ENCODE measurements around the gene CACNA1D. TPM values are rescaled to one million over a fixed set of nuclear protein-coding genes. Genes with fewer than 3 reads are reported as not detected.

Gene CACNA1D
- total RNA-seq, 4 donors from 2014 or later = 5.7 to 38.2 (median 20.0) TPM

DNA sequence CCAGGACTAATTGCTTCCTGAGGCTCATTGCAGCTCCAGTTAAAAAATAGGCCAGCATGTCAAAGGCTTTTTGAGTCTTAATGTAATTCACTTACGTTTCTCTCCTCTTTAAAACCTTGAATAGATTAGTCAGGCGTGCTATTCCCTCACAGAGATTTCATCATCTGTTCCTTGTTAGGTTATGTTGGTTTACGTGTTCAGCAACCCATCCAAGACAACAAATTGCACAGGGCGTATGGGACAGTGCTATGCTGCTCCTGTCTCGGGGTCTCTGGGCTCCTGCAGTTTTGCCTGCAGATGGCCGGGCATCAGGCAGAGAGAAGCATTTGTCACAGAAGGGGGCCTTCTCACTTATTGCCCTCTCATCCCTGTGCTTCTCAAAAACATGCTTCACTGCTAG is 234.7 kb downstream of the CACNA1D start:
- TF ChIP-seq EP300 (IDR thresholded peaks at IDR 0.05) (no peak), POLR2A (IDR thresholded peaks at IDR 0.05) (no peak)
- TF ChIP-seq, protein P1, sequence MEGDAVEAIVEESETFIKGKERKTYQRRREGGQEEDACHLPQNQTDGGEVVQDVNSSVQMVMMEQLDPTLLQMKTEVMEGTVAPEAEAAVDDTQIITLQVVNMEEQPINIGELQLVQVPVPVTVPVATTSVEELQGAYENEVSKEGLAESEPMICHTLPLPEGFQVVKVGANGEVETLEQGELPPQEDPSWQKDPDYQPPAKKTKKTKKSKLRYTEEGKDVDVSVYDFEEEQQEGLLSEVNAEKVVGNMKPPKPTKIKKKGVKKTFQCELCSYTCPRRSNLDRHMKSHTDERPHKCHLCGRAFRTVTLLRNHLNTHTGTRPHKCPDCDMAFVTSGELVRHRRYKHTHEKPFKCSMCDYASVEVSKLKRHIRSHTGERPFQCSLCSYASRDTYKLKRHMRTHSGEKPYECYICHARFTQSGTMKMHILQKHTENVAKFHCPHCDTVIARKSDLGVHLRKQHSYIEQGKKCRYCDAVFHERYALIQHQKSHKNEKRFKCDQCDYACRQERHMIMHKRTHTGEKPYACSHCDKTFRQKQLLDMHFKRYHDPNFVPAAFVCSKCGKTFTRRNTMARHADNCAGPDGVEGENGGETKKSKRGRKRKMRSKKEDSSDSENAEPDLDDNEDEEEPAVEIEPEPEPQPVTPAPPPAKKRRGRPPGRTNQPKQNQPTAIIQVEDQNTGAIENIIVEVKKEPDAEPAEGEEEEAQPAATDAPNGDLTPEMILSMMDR (IDR thresholded peaks at IDR 0.05) = no peak
- Histone ChIP-seq H3K27ac (no peak overlapping the region), H3K4me1 (peaks cover 0 to 7% (median 0%) of the 10 kb centered on the region in 4 donors), H3K36me3 (peaks cover 0 to 5% (median 0%) of the 10 kb centered on the region in 3 donors), H3K27me3 (no peaks in the 10 kb centered on the region), H3K9me3 (no peaks in the 10 kb centered on the region), H3K4me3 (no peak overlapping the region)
- 93% methylated on average over 6 of the region's 6 CpGs for WGBS, 2 donors
- no peak for DNase-seq (ENCODE audit: low spot score in 2 of 2)

DNA sequence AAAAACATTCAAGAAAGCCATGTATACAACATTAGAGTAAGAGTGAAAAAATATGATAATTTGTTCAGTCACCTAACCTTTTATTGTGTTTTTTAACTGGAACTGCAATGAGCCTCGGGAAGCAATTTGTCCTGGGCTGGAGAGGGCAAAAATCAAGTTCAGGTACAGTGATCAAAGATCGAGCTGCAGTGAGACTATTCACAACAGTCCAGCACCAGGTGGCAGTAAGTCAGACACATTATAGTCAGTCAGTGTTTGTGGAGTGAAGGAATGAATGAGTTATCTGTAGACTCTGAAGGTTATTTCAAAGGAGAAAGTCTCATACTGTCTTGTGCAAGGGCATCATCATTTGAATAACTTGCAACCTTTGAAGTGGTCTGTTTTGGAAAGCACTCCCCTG is 235.2 kb downstream of the CACNA1D start:
- H3K36me3 ChIP-seq = peaks cover 0 to 5% (median 0%) of the 10 kb centered on the region in 3 donors
- peaks cover 0 to 7% (median 0%) of the 10 kb centered on the region in 4 donors for H3K4me1 ChIP-seq
- H3K4me3 ChIP-seq = no peak overlapping the region
- WGBS, 2 donors = 56 to 62% methylated on average over 2 of the region's 2 CpGs
- H3K27ac ChIP-seq = no peak overlapping the region
- H3K9me3 ChIP-seq = no peaks in the 10 kb centered on the region
- no peak for TF ChIP-seq POLR2A (IDR thresholded peaks at IDR 0.05)
- no peak for TF ChIP-seq EP300 (IDR thresholded peaks at IDR 0.05)
- TF ChIP-seq, protein P1 (IDR thresholded peaks at IDR 0.05) = no peak
- no peaks in the 10 kb centered on the region for H3K27me3 ChIP-seq
- no peak for DNase-seq (ENCODE audit: low spot score in 2 of 2)

DNA sequence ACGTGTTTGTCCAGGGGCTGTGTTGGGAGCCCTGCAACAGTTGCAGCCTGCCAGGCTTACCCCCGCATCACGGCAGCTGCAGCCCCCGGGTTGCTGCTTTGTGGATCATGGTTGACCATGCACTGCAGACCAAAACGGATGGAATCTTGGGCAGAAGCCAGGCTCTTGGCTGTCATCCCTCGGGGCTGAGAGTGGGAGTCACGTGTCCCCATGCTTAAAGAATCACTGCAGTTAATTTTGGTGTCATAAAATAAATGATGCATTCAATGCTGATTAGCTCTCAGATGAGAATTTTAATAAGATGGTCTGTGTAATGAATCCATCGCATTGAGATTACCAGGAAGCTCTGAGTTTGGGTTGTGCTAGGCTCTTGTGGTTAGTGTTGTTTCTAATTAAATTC is 236.2 kb downstream of the CACNA1D start:
- H3K4me1 ChIP-seq = peaks cover 0 to 7% (median 0%) of the 10 kb centered on the region in 4 donors
- no peaks in the 10 kb centered on the region for H3K27me3 ChIP-seq
- no peaks in the 10 kb centered on the region for H3K9me3 ChIP-seq
- H3K27ac ChIP-seq = no peak overlapping the region
- H3K4me3 ChIP-seq = no peak overlapping the region
- no peak for DNase-seq (ENCODE audit: low spot score in 2 of 2)
- 31 to 39% methylated on average over 6 to 8 of the region's 8 CpGs for WGBS, 2 donors
- peaks cover 0 to 5% (median 0%) of the 10 kb centered on the region in 3 donors for H3K36me3 ChIP-seq
- TF ChIP-seq, protein P1 (IDR thresholded peaks at IDR 0.05) = no peak
- TF ChIP-seq EP300 (IDR thresholded peaks at IDR 0.05) (no peak), POLR2A (IDR thresholded peaks at IDR 0.05) (no peak)

DNA sequence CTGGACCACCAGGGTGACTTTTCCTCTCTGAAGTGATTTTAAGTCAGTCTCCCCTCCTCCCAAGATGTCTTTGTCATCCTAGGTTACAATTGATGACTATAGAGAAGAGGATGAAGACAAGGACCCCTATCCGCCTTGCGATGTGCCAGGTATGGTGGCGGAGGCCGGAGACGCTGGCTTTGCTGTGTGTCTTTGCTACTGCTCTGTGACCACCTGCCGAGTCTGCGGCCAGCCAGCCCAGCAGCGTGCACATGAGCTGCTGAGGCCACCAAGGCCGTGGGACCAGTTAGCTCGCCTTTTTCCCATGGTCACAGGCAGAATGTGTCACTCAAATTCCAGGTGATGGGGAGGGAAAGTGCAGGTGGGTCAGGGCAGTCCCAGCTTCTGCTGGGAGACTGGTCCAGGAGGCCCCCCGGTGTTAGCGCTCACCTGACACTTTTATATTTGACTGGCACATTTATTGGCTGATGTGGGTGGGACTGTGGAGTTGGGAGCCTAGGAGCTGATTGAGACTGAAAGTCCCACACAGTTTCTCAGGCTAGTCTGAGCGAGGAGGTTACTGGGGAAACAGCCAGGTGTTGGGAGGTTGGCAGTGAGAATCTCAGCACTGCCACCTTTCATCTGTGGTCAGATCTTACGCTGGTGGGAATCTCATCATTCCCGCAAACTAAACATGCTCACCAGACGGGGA is 237.7 kb downstream of the CACNA1D start:
- DNase-seq (ENCODE audit: low spot score in 2 of 2) = no peak
- Histone ChIP-seq H3K4me3 (no peak overlapping the region), H3K9me3 (no peaks in the 10 kb centered on the region), H3K4me1 (peaks cover 0 to 7% (median 0%) of the 10 kb centered on the region in 4 donors), H3K36me3 (peaks cover 0 to 5% (median 0%) of the 10 kb centered on the region in 3 donors), H3K27ac (no peak overlapping the region), H3K27me3 (no peaks in the 10 kb centered on the region)
- no peak for TF ChIP-seq EP300 (IDR thresholded peaks at IDR 0.05)
- no peak for TF ChIP-seq POLR2A (IDR thresholded peaks at IDR 0.05)
- TF ChIP-seq, protein P1 (IDR thresholded peaks at IDR 0.05) = no peak
- 91% methylated on average over 12 to 16 of the region's 16 CpGs for WGBS, 2 donors

DNA sequence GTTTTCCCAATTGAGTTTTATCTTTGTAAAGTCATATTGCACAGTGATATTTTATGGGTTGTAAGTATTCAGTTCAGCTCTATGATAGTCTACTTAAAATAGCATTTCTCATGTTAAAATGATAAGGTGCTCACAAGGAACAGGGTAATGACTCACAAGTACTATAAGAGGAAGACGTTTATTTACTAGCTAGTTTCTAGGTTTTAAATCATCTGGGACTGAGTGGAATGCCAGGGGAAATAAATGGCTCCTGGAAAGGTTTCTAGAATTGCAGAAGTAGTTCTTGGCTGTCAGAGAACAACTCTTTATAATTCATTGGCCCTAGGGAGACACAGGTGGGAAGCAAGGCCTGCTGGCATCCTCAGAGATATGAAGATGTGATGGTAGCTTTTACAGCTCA is 239.0 kb downstream of the CACNA1D start:
- TF ChIP-seq EP300 (IDR thresholded peaks at IDR 0.05) (no peak), POLR2A (IDR thresholded peaks at IDR 0.05) (no peak)
- TF ChIP-seq, protein P1 (IDR thresholded peaks at IDR 0.05) = no peak
- H3K4me1 ChIP-seq = peaks cover 0 to 7% (median 0%) of the 10 kb centered on the region in 4 donors
- H3K9me3 ChIP-seq = no peaks in the 10 kb centered on the region
- DNase-seq (ENCODE audit: low spot score in 2 of 2) = no peak
- H3K36me3 ChIP-seq = peaks cover 0 to 5% (median 0%) of the 10 kb centered on the region in 3 donors
- H3K4me3 ChIP-seq = no peak overlapping the region
- no peak overlapping the region for H3K27ac ChIP-seq
- H3K27me3 ChIP-seq = no peaks in the 10 kb centered on the region
- WGBS, 2 donors = 48 to 54% methylated on average over 1 of the region's 1 CpG
